GM18907 (cell line): ENCODE results near the gene ZNF2.

Experiments
- ATAC-seq: cut with Tn5 transposase; IDR thresholded peaks from one replicate; pipeline ENCODE4 v1.9.1; 2021; ENCODE audit warnings: mild to moderate bottlenecking, moderate library complexity; ENCODE audit not compliant: unreplicated experiment

Gene ZNF2

DNA sequence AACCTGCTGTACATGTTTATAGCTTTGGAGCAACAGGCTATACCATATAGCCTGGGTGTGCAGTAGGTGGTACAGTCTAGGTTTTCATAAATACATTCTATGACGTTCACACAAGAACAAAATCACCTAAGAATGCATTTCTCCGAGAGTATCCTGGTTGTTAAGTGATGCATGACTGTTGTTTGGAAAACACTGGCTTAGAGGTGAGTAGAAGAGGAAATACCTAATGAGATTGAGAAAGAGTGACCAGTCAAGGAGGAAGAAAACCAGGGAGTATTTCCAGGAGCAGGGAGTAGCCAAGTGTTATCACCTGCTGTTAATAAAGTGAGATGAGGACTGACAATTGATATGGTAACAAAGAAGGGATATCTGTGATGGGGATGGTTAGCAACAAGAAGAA lies 38.8 kb downstream of the ZNF2 start:
- ATAC-seq, result no peak

DNA sequence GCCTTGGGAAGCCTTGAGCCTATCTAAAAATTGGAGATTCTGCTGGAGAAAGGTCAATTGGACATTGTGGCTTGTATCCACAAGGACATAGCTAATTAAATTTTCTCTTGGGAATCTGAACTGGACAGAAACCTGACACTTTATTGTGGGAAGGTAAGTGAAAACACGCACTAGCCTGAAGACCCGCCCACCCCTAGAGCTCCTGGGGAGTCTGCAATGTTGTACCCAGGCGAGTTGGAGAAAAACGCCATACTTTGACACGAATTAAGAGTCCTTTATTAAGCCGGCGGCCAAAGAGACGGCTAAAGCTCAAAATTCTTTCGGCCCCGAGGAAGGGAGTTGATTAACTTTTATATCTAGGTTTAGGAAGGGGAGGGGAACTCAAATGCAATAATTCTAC lies 40.5 kb downstream of the ZNF2 start:
- no peak for ATAC-seq

DNA sequence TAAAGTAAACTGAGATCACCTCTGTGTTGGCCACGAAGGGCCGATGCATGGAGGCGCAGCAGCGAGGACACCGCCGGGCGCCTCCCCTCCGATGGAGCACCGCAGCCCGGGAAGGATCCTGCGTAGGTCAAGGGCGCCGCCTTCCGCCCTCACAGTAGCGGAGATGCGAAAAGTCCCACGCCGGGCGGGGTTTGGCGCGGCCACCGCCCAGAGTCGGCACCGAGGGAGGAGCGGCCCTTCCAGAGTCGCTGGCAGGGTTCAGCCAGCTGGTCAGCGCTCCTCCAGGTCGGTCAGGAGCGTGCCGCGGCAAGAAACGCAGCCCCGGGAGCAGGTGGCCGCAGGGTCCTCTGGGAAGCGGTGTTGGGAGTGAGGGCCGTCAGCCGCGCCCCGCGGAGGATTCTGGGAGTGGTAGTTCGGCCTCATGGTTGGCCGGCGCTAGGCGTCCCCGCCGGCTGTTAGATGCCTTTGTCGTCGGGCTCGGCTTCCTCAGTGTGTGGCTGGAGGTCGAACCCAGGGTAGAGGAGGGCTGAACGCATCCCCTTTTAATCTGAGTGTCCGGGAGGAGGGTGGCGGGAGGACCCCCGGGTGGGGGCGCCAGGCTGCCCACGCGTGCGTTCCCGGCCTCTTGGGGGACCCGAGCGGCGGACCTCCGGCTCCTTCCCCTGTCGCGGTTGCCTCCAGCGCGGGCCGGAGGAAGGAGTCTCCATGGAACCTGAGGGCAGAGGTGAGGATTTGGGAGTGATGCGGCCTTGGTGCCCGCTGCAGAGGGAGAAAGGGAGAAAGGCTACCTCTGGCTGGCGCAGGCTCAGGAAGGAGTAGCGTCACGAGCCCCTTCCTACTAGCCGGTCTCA lies 41.7 kb downstream of the ZNF2 start, which contains the start of gene ZNF892:
ZNF892 (plus strand) TSS at position 411 of the 851 bp plus-strand sequence; CDS start at position 706, 295 bp downstream.
- ATAC-seq, result peak; percentile 99

DNA sequence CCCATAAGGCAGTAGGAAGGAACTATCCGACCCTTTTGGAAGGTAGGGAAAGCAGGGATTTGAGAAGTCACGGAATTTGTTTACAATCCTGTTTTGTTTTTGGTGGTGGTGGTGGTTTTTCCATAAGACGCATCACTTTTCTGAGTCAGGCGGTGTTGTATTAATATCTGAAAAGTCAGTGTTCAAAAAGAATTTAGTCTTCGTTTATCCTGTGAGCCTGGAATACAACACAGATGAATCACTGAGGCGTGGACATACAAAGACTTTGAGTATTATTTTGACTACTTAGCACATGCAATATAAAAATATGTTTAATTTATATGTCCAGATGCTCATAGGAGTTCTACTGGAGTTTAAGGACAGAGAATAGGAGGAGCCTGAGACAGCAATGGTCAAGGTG lies 42.5 kb downstream of the ZNF2 start:
- no peak for ATAC-seq

DNA sequence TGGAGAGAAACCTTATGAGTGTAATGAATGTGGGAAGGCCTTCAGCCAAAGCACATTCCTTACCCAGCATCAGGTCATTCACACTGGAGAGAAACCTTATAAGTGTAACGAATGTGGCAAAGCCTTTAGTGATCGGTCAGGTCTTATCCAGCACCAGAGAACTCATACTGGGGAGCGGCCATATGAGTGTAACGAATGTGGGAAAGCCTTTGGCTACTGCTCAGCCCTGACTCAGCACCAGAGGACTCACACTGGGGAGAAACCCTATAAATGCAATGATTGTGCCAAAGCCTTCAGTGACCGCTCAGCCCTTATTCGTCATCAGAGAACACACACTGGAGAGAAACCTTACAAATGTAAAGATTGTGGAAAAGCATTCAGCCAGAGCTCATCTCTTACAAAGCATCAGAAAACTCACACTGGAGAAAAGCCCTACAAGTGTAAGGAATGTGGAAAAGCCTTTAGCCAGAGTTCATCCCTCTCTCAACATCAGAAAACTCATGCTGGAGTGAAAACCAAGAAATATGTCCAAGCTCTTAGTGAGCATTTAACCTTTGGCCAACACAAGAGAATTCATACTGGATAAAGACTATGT lies 49.5 kb downstream of the ZNF2 start:
- no peak for ATAC-seq

DNA sequence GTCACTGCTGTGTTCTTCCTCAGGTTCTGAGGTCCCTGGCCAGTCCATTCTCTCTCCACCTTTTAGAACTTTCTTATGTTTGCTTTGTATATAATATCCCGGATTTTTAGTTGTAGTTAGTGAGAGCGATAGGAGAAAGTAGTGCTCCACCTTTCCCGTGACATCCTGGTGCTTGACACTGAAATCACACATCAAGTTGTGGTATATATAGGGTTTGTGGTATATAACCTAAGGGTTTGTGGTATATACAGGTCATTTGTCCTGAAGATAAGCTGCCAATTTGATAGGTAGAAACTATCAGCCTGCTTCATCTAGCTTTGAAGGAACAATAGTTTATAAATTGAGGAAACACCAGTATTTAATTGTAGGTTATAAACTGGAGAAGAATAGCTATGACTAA lies 54.8 kb downstream of the ZNF2 start:
- ATAC-seq, result no peak

DNA sequence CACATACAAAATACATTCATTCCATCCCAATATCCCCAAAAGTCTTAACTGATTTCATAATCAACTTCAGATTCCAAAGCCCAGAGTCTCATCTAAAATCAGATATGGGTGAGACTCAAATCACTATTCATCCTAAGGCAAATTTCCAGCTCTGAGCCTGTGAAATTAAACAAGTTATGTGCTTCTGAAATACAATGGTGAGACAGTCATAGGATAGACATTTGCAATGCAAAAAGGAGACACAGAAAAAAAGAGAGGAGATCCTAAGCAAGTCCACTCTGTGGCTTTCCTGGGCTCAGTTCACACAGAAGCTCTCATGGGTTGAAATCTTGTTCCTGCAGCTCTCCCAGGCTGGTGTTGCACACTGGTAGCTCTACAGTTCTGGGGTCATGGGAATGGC lies 60.0 kb downstream of the ZNF2 start:
- no peak for ATAC-seq

DNA sequence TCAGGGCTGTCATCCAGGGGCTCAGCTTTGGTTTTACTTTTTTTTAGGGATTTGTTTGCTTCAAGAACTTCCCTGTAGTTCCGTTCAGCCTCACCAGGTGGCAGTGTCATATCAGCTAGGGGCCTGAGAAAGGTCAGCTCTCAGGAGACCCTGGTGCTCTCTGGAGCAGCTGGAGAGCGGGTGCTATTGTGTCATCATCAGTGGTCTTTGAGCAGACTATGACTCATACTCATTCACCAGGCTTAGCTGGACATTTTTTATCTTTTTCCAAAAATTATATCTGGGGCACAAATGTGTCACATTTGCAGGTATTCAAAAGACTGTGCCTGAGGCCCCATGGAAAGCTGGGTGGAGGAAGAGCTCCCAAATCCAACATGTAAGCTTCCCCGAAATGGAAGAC lies 66.1 kb downstream of the ZNF2 start:
- ATAC-seq, result no peak

DNA sequence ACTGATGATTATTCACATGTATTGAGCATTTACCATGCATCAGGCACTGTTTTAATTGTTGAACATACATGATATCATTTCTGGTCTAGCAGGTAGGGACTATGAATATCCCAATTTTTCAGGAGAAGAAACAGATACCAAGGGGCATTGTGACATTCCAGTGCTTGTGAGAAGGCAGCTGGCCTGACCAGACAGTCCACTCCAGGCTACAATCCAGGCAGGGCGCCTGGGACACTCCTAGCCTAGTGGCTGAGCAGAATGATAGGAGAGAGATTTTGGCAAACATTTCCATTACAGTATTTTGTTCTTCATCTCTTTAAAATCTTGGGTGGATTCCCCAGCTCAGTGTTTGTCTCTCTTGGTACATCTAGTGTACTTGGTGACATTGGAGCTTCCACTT lies 66.6 kb downstream of the ZNF2 start:
- ATAC-seq, result no peak
